ENCODE data around the gene PAPPA2.
"Not testable (repeated sequence)": the region's sequence is repeated elsewhere in the genome, so short reads cannot be mapped to it uniquely, and the experiment has no call there.

PAPPA2 gene

GRCh38 chr1:176556288-176556687, 93.3 kb downstream of the PAPPA2 start:
- no peak for DNase-seq

- DNase-seq = no peak
These were observed 94.7 kb downstream of the PAPPA2 start for GRCh38 chr1:176557543-176558258.

GRCh38 chr1:176558561-176558960, 95.6 kb downstream of the PAPPA2 start:
- DNase-seq = no peak

- DNase-seq = no peak
These were observed 96.5 kb downstream of the PAPPA2 start for GRCh38 chr1:176559474-176559873.

DNA sequence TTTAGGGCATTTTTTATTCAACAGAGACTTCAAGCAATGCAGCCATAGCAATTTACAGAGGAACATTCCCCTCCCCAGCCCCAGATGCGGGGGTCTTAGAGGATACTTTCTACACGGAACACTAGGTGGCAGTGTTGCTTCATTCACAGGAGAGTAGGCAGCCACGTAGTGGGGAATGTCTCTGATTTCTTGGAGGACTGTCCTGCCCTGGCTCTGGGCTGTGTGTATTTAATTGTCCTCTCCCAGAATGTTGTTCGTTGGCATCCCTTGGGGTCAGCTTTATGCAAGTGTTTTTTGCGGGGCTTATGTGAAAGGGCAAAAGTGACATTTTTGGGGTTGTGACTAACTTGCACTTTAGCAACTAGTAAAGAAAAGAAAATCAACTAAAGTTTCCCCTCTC, 96.9 kb downstream of the PAPPA2 start:
- no peak for DNase-seq

DNA sequence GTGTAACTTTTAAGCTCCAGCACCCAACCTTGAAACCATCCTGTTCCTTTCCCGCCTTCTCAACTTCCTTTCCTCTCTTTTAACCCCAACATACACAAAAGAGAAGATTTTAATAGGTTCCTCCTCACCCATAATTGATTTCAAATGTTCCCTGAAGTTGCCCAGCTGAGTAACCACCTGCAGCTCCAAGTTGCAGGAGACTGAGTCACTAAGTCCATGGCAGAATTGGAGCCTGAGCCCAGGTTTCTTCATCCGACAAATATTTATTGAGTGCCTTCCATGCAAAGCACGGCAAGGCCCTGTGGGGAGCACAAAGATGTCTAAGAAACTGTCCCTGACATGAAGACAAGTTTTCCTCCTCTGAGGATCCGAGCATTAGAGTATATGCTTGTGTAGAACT, 97.7 kb downstream of the PAPPA2 start:
- DNase-seq = no peak

GRCh38 chr1:176561761-176562160, 98.8 kb downstream of the PAPPA2 start:
- DNase-seq = not testable (repeated sequence)

DNA sequence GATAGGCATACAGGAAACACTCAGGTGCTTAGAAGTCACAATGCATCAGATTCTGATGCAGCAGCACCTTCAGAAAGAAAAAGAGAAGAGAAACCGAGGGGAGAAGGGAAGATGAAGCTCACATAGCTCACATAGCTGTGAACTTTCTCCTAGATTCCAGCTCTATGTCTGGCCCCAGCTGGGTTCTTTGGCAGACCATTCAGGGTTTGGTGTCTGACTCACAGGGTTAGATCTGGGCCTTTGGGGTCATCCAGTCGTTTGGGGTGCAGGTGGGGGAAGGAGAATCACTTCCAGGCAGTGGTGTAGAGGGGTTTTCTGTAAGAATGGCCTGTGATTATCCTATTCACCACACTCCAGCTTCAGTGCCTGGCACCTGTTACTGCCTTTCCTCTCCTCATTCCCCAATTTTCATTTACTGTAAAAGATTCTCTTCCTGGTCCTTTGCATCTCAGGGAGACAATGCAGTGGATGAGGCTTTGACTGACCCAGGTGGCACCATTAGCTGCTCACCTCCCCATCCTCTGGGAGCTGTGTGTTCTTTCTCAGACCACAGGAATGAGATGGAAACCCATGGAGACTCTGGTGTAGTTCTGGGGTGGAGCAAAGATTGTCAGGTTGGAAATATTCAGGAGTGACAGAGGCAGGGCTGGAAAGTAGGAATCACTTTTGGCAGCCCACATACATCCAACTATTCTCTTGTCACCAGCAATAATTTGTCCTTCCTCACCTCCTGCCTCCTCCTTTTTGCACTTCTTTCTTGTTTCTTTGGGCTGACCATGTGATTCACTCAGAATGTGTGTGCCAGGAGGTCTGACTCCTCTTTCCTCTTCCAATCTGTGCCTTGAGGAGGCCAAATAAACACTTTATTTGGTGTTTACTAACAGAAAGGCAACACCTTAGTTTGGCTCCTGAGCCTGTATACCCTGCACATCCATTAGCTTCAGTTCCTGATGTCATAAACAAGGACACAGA, 103.3 kb downstream of the PAPPA2 start:
- no peak for DNase-seq

DNA sequence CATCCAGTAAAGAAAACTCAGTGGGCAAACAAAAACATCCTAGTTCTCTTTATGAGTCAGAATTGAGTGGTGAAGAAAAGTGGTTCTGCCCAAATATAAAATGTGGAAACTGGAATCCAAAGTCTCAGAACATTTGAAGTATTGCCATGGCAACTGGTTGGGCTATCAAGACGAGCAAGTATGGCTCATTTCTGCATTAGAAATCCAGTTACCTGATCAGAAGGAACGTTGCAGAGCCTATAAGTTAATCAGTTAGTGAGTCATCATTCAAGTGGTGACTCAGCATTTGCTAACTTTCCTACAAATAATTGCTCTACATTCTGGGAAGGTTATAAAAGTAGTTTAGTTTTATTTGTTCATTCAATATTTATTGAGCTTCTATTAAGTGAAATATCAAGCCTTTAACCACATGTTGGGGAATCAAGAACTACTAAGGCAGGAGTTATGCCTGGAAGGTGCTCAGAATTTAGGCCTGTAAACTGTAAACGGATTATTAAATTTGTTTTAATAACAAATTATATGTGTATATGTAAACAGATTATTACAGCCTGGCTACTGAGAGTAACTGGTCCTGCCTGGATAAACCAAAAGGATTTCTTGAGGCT, 104.3 kb downstream of the PAPPA2 start:
- DNase-seq = no peak

DNA sequence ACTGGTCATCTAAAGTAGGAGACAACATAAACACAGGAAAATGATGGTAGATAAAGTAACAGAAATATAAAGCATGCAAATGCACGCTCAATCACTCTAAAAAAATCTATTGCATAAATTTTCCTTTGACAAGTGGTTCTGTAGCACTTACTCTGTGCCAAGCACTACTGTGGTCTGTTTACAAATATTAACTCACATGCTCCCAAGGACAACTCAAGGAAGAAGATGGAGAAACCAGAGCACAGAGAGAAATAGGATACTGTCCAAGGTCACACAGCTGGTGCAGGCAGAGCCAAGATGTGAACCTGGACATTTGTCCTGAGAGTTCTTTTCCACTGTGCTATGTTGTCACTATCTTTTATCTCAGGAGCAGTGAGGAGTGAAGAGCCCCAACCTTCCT, 105.2 kb downstream of the PAPPA2 start:
- DNase-seq = no peak

DNA sequence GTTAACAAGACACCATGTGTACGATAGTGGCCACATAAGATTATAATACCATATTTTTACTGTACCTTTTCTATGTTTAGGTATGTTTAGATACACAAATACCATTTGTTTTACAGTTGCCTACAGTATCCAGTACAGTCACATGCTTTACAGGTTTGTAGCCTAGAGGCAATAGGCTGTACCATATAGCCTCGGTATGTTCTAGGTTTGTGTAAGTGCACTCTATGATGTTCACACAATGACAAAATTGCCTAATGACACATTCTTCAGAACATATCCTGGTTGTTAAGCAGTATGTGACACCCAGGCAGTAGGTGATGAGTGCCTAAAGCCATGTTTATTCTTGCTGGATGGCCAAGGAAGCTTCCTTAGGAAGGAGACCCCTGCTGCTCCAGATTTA, 111.8 kb downstream of the PAPPA2 start:
- DNase-seq = no peak

- DNase-seq = no peak
These were observed 113.0 kb downstream of the PAPPA2 start for GRCh38 chr1:176575991-176576390.

- DNase-seq = no peak
These were observed 113.7 kb downstream of the PAPPA2 start for GRCh38 chr1:176576670-176577069.

DNA sequence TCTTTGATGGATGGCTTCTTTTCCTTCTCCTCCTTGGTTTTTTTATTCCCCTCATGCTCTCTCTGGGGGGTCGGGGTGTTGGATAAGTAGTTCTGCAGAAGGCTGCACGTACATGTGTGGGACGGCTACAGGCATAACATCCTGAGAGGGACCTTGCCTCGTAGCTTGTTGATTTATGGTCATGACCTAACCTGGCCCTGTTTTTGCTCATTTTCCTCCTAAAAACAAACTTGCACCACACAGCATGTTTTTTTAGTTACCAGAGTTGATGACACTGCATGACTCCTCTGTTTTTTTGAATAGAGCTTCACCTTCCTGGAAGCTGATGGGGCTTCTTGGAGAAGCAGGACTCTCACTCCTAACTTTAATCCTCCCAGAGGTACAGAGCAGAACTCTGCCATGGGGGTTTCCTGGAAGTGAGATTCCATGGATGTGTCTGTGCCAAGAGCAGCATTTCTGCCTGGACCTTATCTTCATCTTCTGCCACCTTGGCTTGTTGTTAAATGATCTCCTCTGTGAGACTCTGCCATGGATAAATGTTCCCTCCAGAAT, 114.7 kb downstream of the PAPPA2 start:
- DNase-seq = no peak

GRCh38 chr1:176579087-176579486, 116.1 kb downstream of the PAPPA2 start:
- DNase-seq = no peak

DNA sequence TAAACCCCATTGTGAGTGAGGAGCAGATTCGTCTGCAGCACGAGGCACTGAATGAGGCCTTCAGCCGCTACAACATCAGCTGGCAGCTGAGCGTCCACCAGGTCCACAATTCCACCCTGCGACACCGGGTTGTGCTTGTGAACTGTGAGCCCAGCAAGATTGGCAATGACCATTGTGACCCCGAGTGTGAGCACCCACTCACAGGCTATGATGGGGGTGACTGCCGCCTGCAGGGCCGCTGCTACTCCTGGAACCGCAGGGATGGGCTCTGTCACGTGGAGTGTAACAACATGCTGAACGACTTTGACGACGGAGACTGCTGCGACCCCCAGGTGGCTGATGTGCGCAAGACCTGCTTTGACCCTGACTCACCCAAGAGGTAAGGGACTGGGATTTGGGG, 132.2 kb downstream of the PAPPA2 start:
- DNase-seq = no peak

DNA sequence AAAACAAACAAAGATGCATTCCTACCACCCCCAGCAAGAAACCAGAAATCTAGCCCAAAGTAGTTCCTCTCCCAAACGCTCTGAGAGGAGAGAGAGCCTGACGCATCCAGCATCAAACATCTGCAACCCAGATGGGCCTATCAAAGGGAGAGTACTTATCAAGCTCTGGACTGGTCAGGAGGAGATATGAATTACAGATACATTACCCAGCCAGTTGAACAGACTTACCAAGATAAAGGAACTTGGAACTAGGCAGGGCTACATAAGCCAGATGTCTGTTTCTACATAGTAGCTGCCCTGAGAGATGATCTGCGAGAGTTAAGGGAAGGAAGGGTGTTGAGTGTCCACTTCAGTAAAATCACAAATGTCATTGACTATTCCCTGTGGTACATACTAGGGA, 138.4 kb downstream of the PAPPA2 start:
- no peak for DNase-seq

- DNase-seq = no peak
These were observed 139.5 kb downstream of the PAPPA2 start for GRCh38 chr1:176602388-176603004.

DNA sequence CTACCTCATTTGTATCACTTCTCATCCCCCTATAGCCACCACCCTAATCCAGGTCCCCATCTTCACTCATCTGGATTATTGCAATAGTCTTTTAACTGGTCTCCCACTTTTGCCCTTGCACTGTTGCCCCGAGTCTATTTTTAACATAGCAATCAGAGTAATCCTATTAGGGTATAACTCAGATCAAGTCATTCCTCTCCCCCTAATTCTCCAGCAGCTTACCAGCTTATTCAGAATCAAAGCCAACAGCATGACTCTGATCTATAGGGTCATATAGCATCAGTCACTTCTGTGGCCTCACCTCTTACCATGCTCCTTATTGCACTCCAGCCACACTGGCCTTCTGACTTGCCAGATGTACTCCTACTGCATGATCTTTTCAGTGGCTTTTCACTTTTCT, 140.7 kb downstream of the PAPPA2 start:
- DNase-seq = no peak

DNA sequence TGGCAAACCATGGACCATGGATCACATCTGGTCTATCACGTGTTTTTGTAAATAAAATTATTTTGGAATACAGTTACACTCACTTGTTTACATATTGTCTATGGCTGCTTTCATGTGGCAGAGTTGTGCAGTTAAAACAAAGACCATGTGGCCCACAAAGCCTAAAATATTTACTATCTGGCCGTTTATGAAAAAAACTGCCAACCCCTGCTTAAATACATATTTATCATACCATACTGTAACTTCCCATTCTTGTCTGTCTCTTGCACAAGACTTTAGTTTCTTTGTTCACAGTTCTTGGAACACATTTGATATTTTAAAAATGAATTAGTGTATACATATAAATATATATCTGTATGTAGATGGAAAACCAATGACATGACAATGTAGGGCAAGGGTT, 141.5 kb downstream of the PAPPA2 start:
- DNase-seq = no peak

GRCh38 chr1:176605176-176605575, 142.2 kb downstream of the PAPPA2 start:
- DNase-seq = no peak

GRCh38 chr1:176609556-176610408, 146.8 kb downstream of the PAPPA2 start:
- DNase-seq = no peak

Data from stimulated activated CD4-positive, alpha-beta T cell treated with anti-CD3 and anti-CD28 coated beads, Interleukin-4, amount 100 ng/mL, for 1 hour (primary cell).